Activated naive CD4-positive, alpha-beta T cell treated with anti-CD3 and anti-CD28 coated beads, Interleukin-2, amount 10 ng/mL, durations not matched to agents 7 days and 5 days (primary cell): ENCODE results near the gene TPH1.

Source experiments
- CTCF ChIA-PET: fragments of 350-600 bp; sonication (Branson Sonifier 250); formaldehyde crosslinking; loops from one replicate; lab custom pipeline; 2021; ENCODE audit warnings: antibody characterized with exemption; lab: Charles Lee
- DNase-seq: peaks from one replicate; pipeline ENCODE4 v3.0.0-alpha.2; 2020
- H3K27ac Mint-ChIP-seq: one replicate; pipeline ENCODE4 v1.8.0; 2021; ENCODE audit warnings: mild to moderate bottlenecking, moderate library complexity, mixed read lengths
- H3K27me3 Mint-ChIP-seq: one replicate; pipeline ENCODE4 v1.8.0; 2021; ENCODE audit warnings: mild to moderate bottlenecking, mixed read lengths
- H3K36me3 Mint-ChIP-seq: one replicate; pipeline ENCODE4 v1.8.0; 2021; ENCODE audit warnings: mixed read lengths
- H3K4me1 Mint-ChIP-seq: one replicate; pipeline ENCODE4 v1.8.0; 2021; ENCODE audit warnings: mixed read lengths
- H3K4me3 Mint-ChIP-seq: one replicate; pipeline ENCODE4 v1.8.0; 2021; ENCODE audit warnings: mild to moderate bottlenecking, moderate library complexity, mixed read lengths
- H3K9me3 Mint-ChIP-seq: one replicate; pipeline ENCODE4 v1.8.0; 2021; ENCODE audit warnings: mixed read lengths

Gene TPH1

DNA sequence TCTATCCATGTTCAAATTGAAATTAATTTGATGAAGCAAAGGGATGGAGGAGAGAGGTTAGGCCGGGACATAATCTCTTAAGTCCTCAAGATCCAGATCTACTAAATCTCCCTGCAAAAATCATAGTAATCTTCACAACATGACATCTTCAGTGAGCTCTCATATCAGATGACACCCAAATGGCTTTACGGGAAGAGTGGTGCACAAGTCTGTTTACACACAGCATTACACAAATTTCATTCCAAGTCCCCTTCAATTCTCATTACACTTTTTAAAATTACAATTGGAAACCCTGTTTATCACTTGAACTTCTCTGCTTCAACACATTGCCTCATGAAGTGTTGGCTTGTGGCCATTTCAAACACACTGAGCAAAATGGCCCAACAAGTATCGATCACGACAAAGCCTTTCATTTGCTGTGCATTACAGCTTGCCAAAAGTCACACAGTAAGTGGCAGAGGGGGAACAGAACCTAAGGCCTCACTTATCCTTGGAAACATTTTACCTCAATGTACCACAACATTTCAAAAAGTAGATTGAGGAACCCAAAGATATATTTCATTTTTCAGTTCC, 17.9 kb upstream of the TPH1 start:
- Mint-ChIP-seq H3K27me3 (no peaks in the 10 kb centered on the region), H3K4me1 (no peaks in the 10 kb centered on the region), H3K9me3 (no peaks in the 10 kb centered on the region), H3K27ac (no peak overlapping the region), H3K4me3 (no peak overlapping the region), H3K36me3 (no peaks in the 10 kb centered on the region)
- no peak for DNase-seq
- CTCF ChIA-PET, result no interaction called here

DNA sequence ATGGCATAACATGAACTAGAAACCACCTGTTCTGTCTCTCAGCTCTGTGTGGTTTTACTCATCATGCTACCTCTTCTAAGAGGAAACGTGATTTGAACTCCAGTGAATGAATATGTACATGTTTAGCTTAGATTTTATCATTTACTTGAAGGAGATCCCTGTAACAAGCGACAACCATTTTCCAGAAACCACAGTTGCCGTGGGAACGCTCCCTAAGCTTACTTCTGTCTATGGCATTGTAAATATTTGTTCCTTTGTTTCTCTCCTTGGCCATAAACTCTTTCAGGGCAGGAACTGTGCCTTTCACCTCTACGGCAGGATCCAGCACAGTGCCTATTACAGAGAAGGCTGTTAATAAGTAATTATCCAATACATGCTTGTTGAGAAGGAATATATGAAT, 17.1 kb upstream of the TPH1 start:
- no peak for DNase-seq
- Mint-ChIP-seq H3K4me1 (no peaks in the 10 kb centered on the region), H3K27me3 (no peaks in the 10 kb centered on the region), H3K27ac (no peak overlapping the region), H3K36me3 (no peaks in the 10 kb centered on the region), H3K9me3 (no peaks in the 10 kb centered on the region), H3K4me3 (no peak overlapping the region)
- CTCF ChIA-PET, result no interaction called here

DNA sequence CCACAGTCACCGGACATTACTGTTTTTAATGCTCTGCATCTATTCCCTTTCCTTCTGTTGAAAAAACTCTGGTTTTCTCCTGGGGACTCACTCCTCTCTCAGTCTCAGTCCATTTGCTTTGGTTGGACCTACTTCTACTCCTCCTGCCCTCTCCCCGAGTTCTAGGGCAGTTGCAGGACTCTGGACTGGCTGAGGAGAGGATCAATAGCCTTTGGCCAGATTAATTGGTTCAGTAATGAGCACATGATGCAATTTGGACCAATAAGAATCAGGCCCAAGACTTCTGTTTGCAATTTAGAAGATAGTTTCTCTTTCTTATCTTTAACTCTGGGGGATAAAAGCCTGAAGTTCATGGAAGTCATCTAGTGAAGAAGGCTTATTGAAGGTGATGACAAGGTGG, 15.3 kb upstream of the TPH1 start:
- Mint-ChIP-seq H3K27me3 (no peaks in the 10 kb centered on the region), H3K4me1 (no peaks in the 10 kb centered on the region), H3K27ac (no peak overlapping the region), H3K36me3 (no peaks in the 10 kb centered on the region), H3K9me3 (no peaks in the 10 kb centered on the region), H3K4me3 (no peak overlapping the region)
- CTCF ChIA-PET, result no interaction called here
- DNase-seq, result no peak

DNA sequence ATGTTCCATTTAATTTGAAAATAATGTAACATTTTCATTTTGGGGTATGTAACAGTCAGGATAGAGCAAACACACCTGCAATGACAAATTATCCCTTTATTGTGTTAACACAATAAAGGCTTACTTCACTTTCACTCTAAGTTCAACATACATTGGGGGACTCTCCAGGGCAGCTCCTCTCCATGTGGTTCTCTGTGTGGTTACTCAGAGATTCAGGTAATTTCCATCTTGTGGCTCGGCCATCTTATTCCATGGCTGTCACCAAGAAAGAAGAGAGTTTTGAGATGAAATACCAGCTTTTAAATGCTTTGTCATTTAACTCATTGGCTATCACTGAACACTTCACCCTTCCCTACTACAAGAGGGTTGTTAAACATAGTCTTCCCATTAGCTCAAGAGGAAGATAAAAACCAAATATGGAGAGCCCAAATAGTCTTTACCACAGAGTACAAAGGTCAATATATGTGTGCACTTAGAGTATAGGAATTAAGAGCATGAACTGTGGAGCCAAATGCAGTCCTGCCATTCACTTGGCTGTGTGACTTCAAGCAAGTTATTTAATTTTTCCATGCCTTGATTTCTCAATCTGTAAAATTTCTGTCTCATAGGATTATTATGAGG, 10.6 kb upstream of the TPH1 start:
- Mint-ChIP-seq H3K4me3 (no peak overlapping the region), H3K9me3 (no peaks in the 10 kb centered on the region), H3K4me1 (no peaks in the 10 kb centered on the region), H3K36me3 (no peaks in the 10 kb centered on the region), H3K27ac (no peak overlapping the region), H3K27me3 (no peaks in the 10 kb centered on the region)
- CTCF ChIA-PET, result no interaction called here
- DNase-seq, result no peak

DNA sequence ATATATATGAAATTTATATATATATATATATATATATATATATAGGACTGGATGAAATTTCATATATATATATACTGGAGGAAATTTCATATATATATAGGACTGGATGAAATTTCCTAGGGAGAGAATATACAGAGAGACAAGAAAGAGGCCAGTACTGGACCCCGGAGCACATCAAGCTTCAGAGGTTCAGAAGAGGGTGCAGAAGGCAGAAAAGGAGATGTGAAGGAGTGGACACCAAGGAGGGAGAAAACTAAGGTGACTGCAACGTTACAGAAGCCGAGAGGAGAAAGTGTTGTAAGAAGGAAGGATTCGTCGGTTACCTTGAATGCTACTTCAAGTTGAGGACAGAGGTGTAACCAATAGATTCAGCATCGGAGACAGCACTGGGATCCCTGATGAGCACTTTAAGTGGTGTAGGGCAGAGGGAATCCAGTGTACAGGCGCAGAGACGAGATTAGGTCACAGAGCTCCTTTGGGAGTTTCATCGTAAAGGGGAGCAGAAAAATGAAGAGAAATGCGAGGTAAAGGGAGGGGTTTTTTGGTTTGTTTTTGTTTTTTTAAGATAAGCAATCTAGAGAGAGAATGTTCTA, 8.5 kb upstream of the TPH1 start:
- Mint-ChIP-seq H3K27me3 (no peaks in the 10 kb centered on the region), H3K9me3 (no peaks in the 10 kb centered on the region), H3K36me3 (no peaks in the 10 kb centered on the region), H3K27ac (no peak overlapping the region), H3K4me3 (no peak overlapping the region), H3K4me1 (no peaks in the 10 kb centered on the region)
- CTCF ChIA-PET, result no interaction called here
- no peak for DNase-seq

DNA sequence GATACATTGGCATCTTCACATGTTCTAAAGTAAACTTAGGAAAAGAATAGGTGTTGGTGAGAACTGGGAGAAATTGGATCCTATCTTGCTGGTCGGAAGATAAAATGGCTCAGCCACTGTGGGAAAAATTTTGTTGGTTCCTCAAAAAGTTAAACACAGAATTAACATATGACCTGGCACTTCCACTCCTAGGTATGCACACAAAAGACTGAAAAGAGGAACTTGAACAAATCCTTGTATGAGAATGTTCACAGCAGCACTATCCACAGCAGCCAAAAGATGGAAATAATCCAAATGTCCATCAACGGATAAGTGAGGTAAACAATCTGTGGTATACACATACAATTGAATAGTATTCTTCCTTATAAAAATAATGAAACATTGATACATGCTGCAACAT, 4.8 kb upstream of the TPH1 start:
- DNase-seq, result no peak
- Mint-ChIP-seq H3K4me1 (no peaks in the 10 kb centered on the region), H3K27me3 (peaks cover 20% of the 10 kb centered on the region), H3K36me3 (no peaks in the 10 kb centered on the region), H3K27ac (no peak overlapping the region), H3K4me3 (no peak overlapping the region), H3K9me3 (no peaks in the 10 kb centered on the region)
- CTCF ChIA-PET, result no interaction called here

DNA sequence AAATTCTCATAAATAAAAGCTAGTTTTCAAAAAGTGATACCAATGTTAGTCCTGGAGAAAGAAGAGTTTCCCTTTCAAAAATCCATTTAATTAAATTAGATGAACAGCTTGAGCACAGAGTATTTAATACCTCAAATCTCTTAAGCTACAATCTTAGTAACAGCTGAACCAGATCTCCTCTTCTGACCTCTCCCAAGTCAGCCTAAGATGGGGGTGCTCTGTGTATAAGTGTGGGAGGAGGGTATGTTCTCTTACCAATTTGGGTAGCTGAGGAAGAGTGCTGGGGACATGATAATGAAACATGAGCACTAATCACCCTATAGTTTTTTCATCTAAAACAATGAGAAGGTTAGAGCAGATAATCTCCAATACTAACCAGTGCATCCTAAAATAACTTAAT, 9.6 kb downstream of the TPH1 start:
- Mint-ChIP-seq H3K27ac (no peak overlapping the region), H3K9me3 (no peaks in the 10 kb centered on the region), H3K4me1 (no peaks in the 10 kb centered on the region), H3K36me3 (no peaks in the 10 kb centered on the region), H3K4me3 (no peak overlapping the region), H3K27me3 (peaks cover 12% of the 10 kb centered on the region)
- no peak for DNase-seq
- CTCF ChIA-PET, result no interaction called here

DNA sequence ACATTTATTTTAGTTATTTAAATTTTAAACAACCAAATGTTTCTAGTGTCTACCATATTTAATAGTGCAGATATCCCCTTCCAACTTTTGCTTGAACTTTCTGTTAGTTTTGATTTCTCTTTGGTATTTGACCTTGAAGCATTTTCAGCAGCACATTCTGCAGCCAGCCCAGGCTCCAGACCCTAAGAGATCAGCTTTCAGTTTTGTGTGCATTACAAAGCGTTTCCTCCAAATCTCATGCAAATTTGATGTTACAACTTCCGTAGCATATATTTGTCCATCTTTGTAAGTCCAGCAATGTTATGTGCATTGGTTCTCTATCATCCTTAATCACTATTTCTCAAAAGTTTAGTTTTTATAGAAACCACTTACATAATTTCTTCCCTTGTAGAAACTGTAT, 18.6 kb downstream of the TPH1 start:
- Mint-ChIP-seq H3K27me3 (peaks cover 3% of the 10 kb centered on the region), H3K36me3 (no peaks in the 10 kb centered on the region), H3K4me1 (peaks cover 2% of the 10 kb centered on the region), H3K27ac (no peak overlapping the region), H3K4me3 (no peak overlapping the region), H3K9me3 (no peaks in the 10 kb centered on the region)
- CTCF ChIA-PET, result no interaction called here
- DNase-seq, result no peak

DNA sequence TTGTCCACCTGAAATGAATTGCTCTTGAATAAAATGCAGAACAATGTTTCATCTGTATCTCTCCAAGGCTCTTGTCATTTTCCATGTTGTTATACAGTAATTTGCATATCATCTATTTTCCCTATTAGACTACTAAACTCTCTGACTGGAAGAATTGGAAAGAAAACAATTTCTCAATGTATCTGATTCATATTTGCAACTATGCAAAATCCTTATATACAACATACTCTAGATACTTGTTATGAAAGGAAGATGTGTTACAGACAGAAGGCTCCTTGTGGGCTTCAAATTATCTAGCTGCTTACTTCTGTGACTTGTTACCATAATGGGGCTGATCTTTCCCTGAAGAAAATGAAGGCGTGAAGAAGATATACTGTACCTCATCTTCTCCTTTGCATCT, 23.6 kb downstream of the TPH1 start:
- Mint-ChIP-seq H3K9me3 (no peaks in the 10 kb centered on the region), H3K4me3 (no peak overlapping the region), H3K27me3 (peaks cover 3% of the 10 kb centered on the region), H3K36me3 (no peaks in the 10 kb centered on the region), H3K27ac (no peak overlapping the region), H3K4me1 (peaks cover 2% of the 10 kb centered on the region)
- DNase-seq, result no peak
- CTCF ChIA-PET, result interaction anchor here (0.6 kb wide), 1 partner anchor 84 kb away, joined by 3 read pairs; no protein-coding TSS in a partner anchor

DNA sequence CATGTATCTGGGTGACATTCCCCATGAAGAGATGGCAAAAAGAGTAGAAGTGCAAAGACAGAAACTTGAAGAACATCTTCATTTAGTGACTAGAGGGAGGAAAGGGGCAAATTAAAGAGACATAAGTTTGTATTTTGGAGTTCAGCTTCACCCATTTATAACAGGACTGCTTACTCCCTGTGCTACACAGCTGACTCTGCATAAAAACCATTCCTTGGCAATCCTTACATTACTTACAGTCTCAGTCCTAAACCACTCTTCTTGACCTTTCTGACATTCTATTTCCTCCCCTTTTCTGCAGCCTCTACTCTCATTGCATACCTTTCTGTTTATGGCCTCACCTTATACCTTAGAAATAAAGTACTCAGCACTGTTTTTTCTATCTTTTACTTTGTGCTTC, 26.4 kb downstream of the TPH1 start:
- Mint-ChIP-seq H3K27me3 (peaks cover 1% of the 10 kb centered on the region), H3K36me3 (no peaks in the 10 kb centered on the region), H3K9me3 (no peaks in the 10 kb centered on the region), H3K27ac (no peak overlapping the region), H3K4me3 (no peak overlapping the region), H3K4me1 (peaks cover 4% of the 10 kb centered on the region)
- DNase-seq, result no peak
- CTCF ChIA-PET, result no interaction called here

DNA sequence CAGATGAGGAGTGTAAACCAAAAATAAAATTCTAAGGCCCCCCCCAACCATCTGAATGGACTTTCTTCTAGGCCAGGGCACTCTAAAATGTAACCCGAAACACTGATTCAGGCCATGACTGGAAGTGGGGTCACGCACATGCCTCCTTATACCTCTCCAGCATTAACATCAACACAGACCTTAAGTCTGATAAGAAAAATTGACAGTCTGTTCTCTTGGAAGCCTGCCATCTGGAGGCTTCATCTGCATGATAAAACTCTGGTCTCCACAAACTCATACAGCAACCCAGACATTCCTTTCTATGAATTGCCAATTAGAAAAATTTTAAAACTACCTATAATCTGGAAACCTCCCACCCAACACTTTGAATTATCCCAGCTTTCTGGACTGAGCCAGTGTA, 29.3 kb downstream of the TPH1 start:
- DNase-seq, result no peak
- Mint-ChIP-seq H3K27me3 (no peaks in the 10 kb centered on the region), H3K9me3 (no peaks in the 10 kb centered on the region), H3K27ac (no peak overlapping the region), H3K36me3 (peaks cover 2% of the 10 kb centered on the region), H3K4me1 (peaks cover 25% of the 10 kb centered on the region), H3K4me3 (no peak overlapping the region)
- CTCF ChIA-PET, result interaction anchor here (0.6 kb wide), 1 partner anchor 20 kb away, joined by 3 read pairs; no protein-coding TSS in a partner anchor

DNA sequence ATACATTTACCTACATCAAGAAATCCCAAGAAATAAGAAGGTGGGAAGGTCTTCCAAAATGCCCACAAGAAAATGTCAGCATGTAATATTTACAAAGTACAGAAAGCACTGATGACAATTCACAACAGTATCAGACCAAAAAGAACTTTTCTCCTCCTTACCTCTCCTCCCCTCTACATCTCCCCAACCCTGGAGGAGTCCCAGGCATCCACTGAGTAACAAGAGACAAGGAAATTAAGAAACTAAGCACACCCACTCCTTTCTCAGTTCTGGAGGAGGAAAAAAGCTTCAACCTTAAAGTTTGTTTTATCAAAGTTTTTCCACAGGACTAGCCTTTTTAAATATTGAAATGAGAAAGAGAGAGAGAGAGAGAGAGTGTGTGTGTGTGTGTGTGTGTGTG, 31.2 kb downstream of the TPH1 start:
- CTCF ChIA-PET, result interaction anchor here (1.1 to 2.0 kb wide), 2 partner anchors 9 to 91 kb away, joined by 3 to 5 read pairs; partner anchors contain the start of gene SAAL1
- no peaks in the 10 kb centered on the region for H3K27me3 Mint-ChIP-seq
- peak overlapping the region; percentile 3 for H3K4me3 Mint-ChIP-seq
- H3K9me3 Mint-ChIP-seq, result no peaks in the 10 kb centered on the region
- H3K36me3 Mint-ChIP-seq, result peaks cover 2% of the 10 kb centered on the region
- no peak for DNase-seq
- peaks cover 36% of the 10 kb centered on the region for H3K4me1 Mint-ChIP-seq
- H3K27ac Mint-ChIP-seq, result no peak overlapping the region

DNA sequence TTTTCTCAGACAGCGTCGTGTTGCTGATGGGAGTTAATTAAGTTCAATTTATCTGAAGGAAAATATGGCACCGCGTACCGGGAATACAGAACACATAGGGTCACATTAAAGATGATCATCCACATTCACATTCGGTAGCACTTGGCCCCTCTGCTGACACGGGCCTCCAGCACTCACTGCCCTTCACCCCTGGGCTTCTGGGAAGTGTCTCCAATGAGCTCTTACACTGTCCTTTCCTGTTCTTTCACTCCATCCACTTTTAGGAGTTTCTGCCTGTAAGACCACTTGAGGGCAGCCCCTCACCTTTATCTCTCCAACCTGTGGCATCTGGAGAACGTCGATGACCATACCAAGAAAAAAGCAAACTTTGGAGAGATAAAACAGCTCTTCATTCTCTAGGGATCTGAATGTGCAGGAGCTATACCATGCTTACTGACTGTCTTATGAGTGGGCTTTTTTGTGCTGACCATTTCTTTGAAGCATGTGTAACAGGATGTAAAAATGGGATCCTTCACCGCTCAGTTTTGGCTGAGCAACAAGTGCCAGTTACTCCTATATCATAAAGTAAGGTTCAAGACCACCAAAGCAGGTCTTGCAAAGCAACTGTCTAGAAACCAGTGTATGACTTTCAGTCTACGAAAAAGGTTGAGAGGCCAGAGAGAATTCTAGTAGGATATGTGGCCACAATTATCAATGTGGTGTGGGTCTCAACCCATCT, 32.1 kb downstream of the TPH1 start:
- H3K27me3 Mint-ChIP-seq, result no peaks in the 10 kb centered on the region
- no peaks in the 10 kb centered on the region for H3K9me3 Mint-ChIP-seq
- H3K4me3 Mint-ChIP-seq, result peak overlapping the region; percentile 93
- peaks cover 2% of the 10 kb centered on the region for H3K36me3 Mint-ChIP-seq
- CTCF ChIA-PET, result interaction anchor here (0.7 to 2.0 kb wide), 5 partner anchors 10 to 190 kb away, joined by 3 to 5 read pairs (median 4); partner anchors contain the start of gene SAAL1
- H3K4me1 Mint-ChIP-seq, result peaks cover 36% of the 10 kb centered on the region
- H3K27ac Mint-ChIP-seq, result peak overlapping the region; percentile 95
- DNase-seq, result no peak

DNA sequence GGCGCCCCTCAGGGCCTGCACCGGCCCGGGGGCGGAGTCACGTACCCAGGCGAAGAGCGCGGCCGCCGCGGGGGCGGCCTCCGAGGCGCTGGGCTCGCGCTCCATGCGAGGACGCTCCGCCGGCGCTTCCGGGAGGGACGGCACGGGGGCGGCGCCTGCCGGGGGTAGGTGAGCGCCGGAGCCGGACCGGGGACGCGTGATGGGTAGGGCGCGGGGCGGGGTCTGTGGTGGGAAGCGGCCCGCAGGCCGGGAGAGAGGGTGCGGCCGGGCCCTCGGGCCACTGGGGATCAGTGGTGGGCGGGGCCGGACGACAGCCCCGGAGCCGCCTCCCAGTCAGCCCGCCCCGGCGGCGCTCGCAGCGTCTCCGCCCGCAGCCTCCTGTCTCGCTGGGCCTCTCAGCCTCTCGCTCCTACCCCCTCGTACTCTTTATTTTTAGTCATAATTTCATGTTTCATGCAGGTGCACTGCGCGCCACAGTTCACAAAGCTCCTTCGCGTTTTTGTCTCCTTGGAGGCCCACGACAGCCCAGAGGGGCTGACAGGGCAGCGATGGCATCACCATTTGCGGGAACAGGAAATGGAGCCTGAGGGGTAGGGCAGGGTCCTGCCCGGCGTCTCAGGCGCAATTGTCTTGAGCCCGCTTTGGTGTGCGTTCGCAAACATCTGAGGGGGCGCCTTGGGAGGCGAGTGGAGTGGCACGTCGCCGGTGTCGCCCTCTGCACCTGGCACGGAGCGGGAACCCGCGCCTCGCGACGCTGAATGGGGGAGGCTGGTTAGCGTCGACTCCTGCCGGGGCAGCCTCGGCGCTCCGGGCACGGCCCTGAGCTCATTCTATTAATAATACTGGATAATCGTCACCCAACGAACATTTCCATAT, 32.9 kb downstream of the TPH1 start, which contains the start of gene SERGEF:
Gene SERGEF, minus strand, starts transcription at position 142 of the 876 bp plus-strand sequence. Its CDS starts 37 bp downstream, at position 105.
- CTCF ChIA-PET, result interaction anchor here (0.7 to 2.0 kb wide), 4 partner anchors 21 to 191 kb away, joined by 3 to 5 read pairs (median 4); partner anchors contain the start of gene SAAL1
- Mint-ChIP-seq H3K27ac (peak within 1 kb of the TSS; percentile 95), H3K9me3 (no peaks in the 10 kb centered on the region), H3K4me1 (peaks cover 36% of the 10 kb centered on the region), H3K36me3 (peaks cover 2% of the 10 kb centered on the region), H3K4me3 (peak within 1 kb of the TSS; percentile 93), H3K27me3 (no peaks in the 10 kb centered on the region)
- DNase-seq, result peak; percentile 96
